IPS-18c (cell line): ENCODE measurements around the gene TRUB2.
A peak's percentile ranks its signal among the peaks of the same experiment; 100 is the strongest.

Experiments used
- H3K4me3 ChIP-seq: 2 replicates; pipeline ENCODE4 v1.7.0; 2013; ENCODE audit warnings: low read depth, mild to moderate bottlenecking, low read length, moderate library complexity; ENCODE audit not compliant: insufficient read depth
- H3K9me3 ChIP-seq: one replicate; pipeline ENCODE4 v1.6.1; 2013; ENCODE audit warnings: mild to moderate bottlenecking, low read length, moderate library complexity; ENCODE audit not compliant: control insufficient read depth, insufficient read depth

The TRUB2 gene

DNA sequence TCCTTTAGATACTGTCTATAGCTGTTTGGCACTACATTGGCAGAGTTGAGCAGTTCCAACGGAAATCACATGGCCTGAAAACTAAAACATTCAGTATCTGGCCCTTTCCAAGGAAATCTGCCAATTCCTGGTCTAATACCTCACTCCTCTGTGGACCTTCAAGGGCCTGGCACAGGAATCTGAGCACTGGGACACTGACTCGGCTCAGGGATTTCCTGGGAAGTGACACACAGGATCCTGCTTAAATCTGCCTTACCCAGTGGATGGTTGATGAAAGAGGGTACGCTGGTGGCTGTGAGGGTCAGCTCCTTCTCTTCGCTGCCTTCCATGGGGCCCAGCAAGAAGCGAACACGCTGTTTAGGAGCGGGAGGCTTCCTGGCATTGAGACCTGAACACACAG, 904 bp downstream of the TRUB2 start:
- Histone ChIP-seq H3K4me3 (peak overlapping the region; percentile 86), H3K9me3 (no peaks in the 10 kb centered on the region)

DNA sequence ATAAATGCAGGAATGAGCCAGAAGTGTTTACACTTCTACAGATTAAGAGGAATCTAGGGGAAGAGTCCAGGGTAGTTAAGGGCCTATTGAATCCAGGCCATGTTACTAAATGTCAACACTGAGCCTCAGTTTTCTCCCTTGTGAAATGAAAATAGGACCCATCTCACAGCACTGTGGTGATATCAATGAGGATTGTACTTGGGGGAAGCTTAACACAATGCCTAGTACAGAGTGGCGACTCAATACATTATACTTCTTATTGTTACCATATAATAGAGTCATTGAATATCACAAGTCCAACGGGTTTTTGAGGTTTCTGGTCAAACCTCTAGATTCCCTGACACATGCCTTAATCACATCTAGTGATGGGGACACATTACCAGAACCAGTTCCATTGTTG, 4.6 kb downstream of the TRUB2 start:
- H3K4me3 ChIP-seq = no peak overlapping the region
- H3K9me3 ChIP-seq = peaks cover 4% of the 10 kb centered on the region

DNA sequence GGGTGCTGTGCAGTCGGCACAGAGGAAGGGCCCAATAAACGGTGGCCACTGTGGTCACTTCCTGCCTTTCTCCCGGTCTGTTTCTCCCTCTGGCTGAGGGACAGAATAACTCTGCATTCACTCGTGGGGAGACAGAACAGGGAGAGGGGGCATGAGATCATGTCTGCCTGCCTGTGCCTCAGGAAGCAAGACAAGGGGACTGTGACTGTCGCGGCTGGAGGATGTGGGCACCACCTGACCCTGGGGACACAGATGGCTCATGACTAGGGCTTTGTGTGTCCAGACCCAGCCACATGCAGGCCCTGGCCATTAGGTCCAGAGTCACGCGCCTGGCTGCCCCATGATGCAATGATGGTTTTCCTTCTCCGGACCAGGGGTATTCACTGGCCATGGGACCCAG, 5.8 kb downstream of the TRUB2 start:
- H3K4me3 ChIP-seq = no peak overlapping the region
- peaks cover 4% of the 10 kb centered on the region for H3K9me3 ChIP-seq

DNA sequence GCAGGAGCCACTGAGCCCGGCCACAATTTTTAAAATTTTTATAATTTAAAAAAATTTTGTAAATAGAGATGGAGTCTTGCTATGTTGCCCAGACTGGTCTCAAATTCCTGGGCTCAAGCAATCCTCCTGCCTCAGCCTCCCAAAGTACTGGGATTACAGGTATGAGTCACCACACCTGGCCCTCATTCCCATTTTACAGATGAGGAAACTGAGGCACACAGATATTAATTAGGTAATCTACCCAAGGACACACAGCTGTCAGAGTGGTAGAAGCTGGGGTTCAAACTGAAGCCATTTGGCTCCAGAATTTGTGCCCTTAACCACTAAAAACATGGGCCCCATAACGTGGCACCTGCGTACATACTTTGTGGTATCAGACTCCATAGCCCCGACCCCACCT, 7.5 kb downstream of the TRUB2 start:
- Histone ChIP-seq H3K4me3 (no peak overlapping the region), H3K9me3 (peaks cover 4% of the 10 kb centered on the region)

DNA sequence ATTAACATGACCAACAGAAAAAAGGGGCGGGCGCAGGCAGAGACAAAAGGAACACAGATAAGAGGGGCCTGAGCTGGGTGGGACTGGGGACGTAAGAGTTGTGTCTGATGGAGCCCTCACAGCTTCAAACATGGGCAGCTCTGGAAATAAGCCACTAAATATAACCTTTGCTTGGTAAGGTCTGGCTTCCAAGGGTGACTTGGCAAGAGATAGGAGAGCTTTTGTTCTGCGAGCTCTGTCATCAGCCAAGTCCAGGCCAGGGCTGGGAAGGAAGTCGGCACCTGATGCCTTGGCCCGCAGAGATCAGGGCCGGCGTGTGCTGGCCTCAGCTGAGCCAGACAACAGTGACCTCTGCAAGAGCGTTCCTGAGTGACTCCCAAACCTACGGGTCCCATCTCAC, 11.8 kb downstream of the TRUB2 start:
- peaks cover 4% of the 10 kb centered on the region for H3K9me3 ChIP-seq
- H3K4me3 ChIP-seq = no peak overlapping the region

DNA sequence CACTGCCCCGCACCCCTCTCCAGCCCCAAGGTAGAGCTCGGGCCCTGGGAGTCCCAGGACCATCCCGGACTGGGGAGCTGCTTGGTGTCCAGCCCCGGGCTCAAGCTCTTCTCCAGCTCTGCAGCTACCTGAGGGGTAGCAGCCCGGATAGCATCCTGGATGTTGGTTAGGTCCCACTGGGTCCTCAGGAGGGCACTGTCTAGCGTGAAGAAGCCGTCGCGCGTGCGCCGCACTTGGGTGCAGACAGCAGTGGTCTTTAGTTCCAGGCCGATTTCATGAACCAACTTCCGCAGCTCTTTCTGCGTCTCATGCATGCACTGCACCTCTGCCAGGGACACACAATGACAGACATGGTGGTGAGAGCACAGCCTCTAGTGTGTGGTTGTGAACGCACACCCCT, 12.7 kb downstream of the TRUB2 start:
- H3K9me3 ChIP-seq = peaks cover 4% of the 10 kb centered on the region

DNA sequence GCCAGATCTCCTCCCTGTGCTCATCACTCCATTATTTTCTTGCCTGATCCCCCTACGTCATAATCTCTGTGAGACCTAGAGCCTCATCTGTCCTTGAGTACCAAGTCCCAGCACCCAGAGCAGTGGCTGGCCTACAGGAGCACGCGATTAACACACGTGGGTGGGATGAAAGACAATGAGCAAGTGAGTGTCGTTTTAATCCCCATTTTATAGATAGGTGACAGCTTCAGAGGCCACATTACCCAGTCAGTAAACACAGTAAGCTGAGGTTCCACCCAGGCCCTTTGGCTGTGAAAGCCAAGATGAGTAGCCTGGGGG, 17.3 kb downstream of the TRUB2 start:
- no peaks in the 10 kb centered on the region for H3K9me3 ChIP-seq
- H3K4me3 ChIP-seq = no peak overlapping the region

More for the DNA sequence above, 12.7 kb downstream of the TRUB2 start:
- H3K4me3 ChIP-seq = no peak overlapping the region

DNA sequence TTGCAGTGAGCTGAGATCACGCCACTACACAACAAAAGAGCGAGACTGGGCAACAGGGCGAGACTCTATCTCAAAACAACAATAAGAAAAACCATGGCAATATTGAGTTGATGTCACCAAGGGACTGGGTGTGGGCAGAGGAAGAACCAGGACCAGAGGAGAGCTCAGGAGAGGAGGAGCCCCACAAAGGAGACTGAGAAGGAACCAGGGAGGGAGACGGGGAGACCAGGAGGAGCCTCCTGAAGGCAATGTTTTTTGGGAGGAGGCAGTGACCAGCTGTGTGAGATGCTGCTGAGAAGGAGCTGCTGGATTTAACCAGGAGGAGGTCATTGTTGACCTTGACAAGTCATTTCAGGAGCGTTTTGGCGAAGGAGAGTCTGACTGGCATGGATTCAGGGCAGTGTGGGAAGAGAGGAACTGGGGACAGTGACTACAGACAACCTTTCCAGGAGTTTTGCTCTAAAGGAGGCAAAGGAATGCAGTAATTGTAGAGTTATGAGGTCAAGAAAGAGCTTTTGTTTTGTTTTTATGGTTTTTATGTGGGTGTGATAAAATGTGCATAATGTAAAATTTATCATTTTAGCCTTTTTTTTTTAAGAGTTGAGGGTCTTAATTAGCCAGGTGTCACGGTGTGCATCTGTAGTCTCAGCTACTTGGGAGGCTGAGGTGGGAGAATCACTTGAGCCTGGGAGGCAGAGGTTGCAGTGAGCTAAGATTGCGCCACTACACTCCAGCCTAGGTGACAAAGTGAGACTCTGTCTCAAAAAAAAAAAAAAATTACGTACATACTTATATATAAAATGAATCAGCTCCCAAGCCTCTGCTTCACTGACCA, 17.9 kb downstream of the TRUB2 start:
- no peak overlapping the region for H3K4me3 ChIP-seq
- no peaks in the 10 kb centered on the region for H3K9me3 ChIP-seq

DNA sequence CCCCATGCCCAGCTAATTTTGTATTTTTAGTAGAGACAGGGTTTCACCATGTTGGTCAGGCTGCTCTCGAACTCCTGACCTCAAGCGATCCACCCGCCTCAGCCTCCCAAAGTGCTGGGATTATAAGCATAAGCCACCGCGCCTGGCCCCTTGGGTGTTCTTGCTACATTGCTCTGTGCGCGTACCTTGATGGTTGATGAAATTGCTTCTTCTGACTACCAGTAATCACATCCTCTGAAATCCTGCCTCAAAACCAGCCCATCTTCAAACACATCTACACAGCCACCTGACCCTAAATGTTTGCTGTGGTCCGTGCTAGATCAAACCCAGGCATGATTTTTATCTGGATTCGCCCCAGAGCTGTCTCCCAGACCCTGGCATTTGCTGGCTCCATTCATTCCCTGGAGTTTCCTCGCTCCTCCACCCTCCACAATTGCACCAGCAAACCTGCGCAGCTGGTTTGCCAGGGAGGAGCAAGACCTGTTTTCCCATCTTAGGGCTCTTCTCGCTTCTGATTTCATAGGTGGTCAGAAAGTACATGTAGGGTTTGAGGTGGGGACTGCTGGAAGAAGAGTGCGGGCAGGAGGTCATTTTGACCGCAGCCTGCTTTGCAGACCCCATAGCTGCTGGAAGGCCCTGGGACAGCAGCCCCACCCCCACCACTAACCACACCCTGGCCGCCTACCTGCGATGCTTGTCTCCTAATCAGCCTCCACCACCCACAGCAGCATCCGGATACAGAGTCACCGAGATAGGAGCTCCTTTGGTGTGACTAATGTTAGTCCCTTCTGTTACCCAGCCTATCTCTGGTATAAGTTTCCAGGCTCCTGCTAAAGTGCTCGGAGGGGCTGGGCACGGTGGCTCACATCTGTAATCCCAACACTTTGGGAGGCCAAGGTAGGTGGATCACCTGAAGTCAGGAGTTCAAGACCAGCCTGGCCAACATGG, 23.4 kb downstream of the TRUB2 start:
- no peak overlapping the region for H3K4me3 ChIP-seq
- no peaks in the 10 kb centered on the region for H3K9me3 ChIP-seq

DNA sequence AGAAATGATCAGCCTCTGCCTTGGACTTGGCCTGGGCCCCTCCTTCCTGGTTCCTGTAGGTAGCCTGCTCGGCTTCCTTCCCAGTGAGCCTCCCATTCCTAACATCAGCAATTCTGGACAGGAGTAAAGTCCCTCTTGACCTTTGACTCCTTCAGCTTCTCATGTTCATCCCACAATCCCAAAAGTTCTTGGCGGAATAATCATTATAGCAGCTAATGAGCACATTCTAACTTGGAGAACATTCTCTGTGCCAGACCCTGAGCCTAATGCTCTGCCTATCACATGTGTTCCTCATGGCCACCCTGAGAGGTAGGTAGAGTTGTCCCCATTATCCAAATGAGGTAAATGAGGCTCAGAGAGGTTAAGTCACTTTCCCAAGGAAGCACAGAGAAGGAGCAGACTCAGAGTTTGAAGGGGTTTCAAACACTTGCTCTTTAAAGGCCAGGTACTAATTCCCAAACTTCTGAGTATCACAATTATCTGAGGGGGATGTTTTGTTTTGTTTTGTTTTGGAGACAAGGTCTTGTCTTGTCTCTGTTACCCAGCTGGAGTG, 24.9 kb downstream of the TRUB2 start:
- H3K4me3 ChIP-seq = no peak overlapping the region

DNA sequence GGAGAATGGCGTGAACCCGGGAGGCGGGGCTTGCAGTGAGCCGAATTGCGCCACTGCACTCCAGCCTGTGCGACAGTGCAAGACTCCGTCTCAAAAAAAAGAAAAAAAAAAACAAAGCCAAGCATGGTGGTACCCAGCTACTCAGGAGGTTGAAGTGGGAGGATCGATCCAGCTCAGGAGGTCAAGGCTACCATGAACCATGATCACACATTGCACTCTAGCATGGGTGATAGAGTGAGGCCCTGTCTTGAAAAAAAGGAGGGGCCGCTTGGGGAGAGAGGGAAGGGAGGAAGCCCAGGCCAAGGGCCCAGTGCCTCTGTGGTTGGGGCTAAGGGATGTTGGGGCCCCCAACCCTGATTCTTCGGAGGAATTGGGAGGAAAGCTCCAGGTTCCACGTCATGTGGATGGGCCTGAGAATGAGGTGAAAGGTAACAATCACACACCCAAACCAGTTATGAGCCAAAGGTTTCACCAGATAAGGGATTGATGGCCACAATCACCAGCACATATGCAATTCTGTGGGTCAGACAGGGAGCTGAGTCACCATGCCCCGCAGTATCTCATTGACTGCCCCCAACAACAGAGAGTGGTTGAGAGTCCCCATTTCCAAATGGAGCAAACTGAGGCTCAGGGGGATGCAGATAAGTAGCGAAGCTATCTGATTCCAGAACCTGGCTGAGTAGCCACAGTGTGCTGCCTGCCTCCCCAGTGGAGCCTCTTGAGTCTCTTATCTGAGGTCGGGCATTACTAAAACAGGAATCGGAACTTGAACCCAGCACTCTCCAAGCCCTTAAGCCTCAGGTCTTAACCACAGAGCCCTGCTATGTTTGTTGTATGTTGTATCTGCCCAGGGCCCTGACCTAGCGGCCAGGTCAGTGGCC, 25.7 kb downstream of the TRUB2 start:
- Histone ChIP-seq H3K4me3 (no peak overlapping the region), H3K9me3 (no peaks in the 10 kb centered on the region)

More for the DNA sequence above, 24.9 kb downstream of the TRUB2 start:
- H3K9me3 ChIP-seq = no peaks in the 10 kb centered on the region

DNA sequence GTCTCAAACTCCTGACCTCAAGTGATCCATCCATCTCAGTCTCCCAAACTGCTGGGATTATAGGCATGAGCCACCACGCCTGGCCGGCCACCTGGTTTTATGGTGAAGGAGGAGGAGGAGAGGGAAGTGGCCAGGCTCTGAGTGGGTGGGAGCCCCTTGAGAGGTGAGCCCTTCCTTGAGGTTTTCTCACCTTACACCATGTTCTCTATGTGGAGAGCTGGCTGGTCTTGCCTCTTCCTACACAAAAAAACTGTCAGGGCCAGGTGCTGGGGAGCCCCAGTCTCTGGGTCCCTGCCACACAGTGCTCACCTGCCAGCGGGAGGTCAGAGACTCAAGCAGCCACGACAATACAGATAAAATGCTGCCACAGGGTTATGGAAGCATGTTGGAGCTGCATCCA, 28.1 kb downstream of the TRUB2 start:
- no peak overlapping the region for H3K4me3 ChIP-seq
- H3K9me3 ChIP-seq = no peaks in the 10 kb centered on the region

DNA sequence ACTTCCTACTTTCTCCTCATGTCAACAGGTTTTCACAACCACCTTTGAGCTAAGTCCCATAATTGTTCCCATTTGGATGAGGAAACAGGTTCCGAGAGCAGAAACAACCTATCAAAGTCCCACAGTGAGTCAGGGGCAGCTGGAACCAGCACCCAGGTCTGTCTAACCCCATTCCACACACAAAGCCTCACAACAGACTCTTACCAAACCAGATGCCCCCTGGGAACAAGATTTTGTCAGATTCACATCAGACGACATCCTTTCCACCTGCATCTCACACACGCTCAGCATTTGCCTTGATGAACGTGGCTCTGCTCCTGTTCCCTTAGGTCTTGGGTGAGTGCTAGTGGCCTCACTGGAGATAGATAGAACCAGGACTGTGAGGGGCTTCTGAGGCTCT, 29.2 kb downstream of the TRUB2 start:
- H3K4me3 ChIP-seq = no peak overlapping the region
- H3K9me3 ChIP-seq = no peaks in the 10 kb centered on the region

DNA sequence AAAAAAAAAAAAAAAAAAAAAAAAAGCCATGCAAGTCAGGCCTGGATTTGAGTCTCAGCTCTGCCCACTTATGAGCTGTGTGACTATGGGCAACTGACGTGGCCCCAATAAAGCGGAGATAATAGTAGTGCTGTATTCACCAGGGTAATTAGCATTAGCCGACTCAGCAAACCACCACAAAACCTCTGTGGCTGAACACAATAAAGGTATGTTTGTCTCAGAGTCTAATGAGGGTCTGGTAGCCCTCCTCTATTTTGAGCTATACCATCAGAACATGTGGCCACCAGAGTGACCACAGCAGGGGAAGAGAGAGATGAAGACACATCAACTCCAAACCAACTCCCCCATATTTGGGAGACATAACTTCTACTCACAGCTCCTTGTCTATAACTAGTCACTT, 30.2 kb downstream of the TRUB2 start:
- no peak overlapping the region for H3K4me3 ChIP-seq
- H3K9me3 ChIP-seq = no peaks in the 10 kb centered on the region

DNA sequence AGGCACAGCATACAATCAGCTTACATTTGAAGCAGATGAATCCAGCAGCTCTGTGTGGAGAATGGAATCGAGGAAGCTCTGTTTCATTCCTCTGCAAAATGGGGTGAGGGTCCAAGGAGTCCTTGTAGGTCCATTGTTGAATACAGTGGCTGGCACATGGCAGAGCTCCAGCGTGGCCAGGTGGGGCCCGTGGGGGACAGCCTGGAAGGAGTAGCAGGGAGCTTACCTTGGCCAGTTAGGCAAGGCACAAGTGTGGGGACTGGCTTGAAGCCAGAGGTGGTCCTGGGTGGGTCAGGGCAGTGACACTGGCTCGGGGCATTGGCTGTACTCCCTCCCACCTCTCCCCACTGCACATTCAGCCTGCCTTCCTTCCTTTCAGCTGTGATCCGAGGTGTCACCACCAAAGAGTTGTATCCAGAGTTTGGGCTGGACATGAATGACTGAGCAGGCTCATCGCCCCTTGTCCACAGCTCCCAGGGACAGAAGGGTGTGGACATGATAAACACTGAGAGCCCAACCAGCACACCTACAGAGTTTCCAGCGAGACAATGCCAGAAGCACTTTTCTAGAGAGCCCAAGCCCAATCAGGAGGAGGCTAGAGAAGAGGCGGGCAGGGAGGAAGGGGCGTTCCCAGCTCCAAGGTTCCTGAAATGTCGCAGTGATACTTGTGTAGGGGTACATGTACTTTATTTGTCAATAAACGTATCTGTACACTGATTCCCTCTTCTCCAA, 33.8 kb downstream of the TRUB2 start:
- H3K4me3 ChIP-seq = no peak overlapping the region
- H3K9me3 ChIP-seq = no peaks in the 10 kb centered on the region

DNA sequence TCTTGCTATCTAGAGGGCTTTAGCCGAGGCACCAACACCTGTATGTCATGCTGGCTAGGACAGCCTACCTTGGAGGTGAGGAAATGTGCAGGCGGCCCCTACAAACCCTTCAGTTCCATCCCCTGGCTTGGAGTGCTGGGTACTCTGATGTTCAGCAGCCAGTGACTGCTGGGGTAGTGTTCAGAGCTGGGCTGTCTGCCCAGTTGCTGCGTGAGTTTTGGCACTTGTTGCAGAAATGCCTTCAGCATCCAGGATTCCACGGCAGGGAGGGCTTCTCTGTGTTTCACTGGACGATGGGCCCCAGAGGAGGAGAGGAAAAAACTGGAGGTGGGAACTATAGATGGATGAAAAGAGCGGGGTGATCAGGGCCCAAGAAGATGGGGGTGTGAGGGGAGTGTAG, 35.8 kb downstream of the TRUB2 start:
- H3K9me3 ChIP-seq = no peaks in the 10 kb centered on the region
- H3K4me3 ChIP-seq = no peak overlapping the region
